K562 treated with DMSO at 1 percent for 48 hours (cell line): ENCODE measurements around the gene ABT1. TPM values are rescaled to one million over a fixed set of nuclear protein-coding genes. Genes with fewer than 3 reads are reported as not detected.

ENCODE experiments used
- total RNA-seq: library from RNA; unstranded; fragments of 300-600 nt; gene quantifications from 2 replicates; pipeline ENCODE4 v1.2.3, GENCODE V29; 2022; ENCODE audit warnings: low replicate concordance; ENCODE audit errors: extremely low read depth

The ABT1 gene
- total RNA-seq: not detected in 2 replicates

DNA sequence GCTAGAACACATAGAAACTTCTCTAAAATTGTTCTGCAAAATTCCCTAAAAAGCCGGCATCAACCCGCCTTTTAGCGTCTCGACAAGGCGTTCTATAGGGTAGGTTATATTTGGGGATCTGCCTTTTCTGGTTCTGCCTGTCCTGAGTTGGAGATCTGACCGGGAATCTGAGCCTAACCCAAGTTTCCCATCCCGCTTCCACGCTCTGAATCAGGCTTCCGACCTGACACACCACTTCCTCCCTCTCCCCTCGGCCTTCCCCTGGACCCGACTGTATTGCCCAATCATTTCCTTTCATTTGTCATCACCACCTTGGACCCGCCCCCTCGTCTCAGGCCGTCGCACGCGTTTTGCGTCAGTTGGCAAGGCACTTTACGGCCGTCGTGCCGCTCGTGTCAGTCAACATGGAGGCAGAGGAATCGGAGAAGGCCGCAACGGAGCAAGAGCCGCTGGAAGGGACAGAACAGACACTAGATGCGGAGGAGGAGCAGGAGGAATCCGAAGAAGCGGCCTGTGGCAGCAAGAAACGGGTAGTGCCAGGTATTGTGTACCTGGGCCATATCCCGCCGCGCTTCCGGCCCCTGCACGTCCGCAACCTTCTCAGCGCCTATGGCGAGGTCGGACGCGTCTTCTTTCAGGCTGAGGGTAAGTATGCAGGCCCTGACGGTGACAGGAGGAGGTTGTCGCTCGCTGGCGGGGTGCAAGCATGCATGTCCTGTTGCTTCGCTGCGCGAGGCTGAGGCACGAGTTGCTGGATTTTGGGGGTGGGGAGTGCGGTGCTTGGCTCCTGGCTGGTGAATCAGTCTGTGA lies at the start of gene ABT1:
Gene ABT1, plus strand, starts transcription at position 375 of the 810 bp plus-strand sequence. Its CDS starts 30 bp downstream, at position 405.

Other genes starting within 250 kb of the ABT1 start
- not detected in 2 replicates for gene BTN3A2, start 231.8 kb upstream of the ABT1 start, total RNA-seq
- not detected in 2 replicates for gene BTN2A2, start 213.8 kb upstream of the ABT1 start, total RNA-seq
- gene BTN3A1, start 194.7 kb upstream of the ABT1 start, total RNA-seq: not detected in 2 replicates
- gene BTN3A3, start 156.4 kb upstream of the ABT1 start, total RNA-seq: not detected in 2 replicates
- gene BTN2A1, start 139.0 kb upstream of the ABT1 start, total RNA-seq: not detected in 2 replicates
- not detected in 2 replicates for gene BTN1A1, start 96.7 kb upstream of the ABT1 start, total RNA-seq
- not detected in 2 replicates for gene HMGN4, start 58.6 kb upstream of the ABT1 start, total RNA-seq
- gene ZNF322, start 62.8 kb downstream of the ABT1 start, total RNA-seq: not detected in 2 replicates